Stimulated activated naive CD4-positive, alpha-beta T cell (primary cell): ENCODE results near the gene NFKBIE.

Experiments
- DNase-seq, 6 experiments: peaks; one replicate each; lab custom pipeline; 2025; lab: John Stamatoyannopoulos, UW

The NFKBIE gene

DNA sequence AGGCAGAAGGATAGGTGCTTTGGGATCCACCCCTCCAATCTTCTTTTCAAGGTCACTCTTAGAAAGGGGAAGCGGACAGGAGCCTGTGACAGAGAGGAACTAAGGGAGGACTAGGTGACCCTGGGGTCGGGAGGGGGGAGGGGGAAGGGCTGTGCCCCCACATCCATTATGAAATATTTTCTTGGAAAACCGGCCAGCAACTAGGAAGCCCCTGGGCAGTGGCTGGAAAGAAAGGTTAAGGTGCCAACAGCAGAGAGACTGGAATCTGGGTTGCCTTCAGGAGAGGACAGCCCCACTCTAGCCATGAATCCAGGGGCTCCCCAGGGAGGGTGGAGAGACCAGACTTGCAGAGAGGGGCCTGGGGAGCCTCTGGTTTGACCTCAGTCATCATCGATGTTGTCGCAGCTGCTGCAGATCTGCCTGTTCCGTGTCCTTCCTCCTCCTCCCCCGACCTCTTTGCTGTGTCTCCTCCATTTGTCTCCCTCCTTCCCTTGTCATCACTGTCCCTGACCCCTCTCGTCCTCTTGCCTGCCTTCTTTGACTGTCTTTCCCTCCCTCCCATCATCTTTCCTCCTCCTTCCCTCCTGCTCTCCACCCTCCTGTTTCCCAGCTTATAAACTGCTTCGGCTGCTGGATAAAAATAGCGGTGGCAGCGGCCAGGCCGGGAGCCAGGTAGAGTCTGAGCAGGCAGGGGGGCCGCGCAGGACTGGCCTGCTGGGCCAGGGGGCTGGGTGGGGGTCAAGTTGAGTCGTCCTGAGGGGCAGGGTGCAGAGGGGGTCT lies 38.8 kb downstream of the NFKBIE start:
- no peak for DNase-seq

DNA sequence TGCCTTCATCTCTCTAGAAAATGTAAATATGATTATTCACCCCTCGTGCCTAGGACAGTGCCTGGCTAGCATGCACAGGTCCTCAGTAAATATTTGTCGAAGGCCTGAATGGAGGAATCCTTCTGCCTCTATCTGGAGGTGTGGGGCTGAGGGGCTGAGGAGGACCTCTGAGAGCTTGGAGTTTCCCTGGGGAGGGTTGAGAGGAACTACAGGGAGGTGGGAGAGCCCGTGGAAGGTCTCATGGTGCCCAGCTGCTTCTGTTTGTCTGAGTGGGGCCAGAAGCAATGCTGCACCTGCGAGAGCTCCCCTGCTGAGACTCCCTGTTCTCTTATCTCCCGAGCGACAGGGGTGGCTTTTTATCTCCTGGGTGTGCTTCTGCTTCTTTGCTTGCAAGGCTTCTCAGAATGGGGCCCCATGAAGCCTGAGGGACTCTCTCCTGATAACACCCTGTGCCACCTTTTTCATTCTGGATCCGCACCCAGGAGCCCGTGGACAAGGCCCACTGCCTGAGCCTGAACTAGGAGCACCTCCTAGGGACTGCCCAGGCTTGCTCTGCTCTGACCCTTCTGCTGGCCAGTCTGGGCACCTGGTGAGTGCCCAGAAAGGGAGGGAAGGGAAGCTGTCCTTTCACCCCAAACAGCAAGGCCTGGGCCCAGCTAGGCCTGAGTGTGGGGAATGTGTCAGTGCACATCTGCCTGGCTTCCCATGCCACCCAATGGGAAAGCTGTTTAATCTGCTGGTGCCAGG lies 39.6 kb downstream of the NFKBIE start:
- no peak for DNase-seq

- no peak for DNase-seq
These were observed 40.4 kb downstream of the NFKBIE start for GRCh38 chr6:44224965-44225305.

- DNase-seq: peak in 2 of 6 experiments; percentile 17 to 52
These were observed 41.1 kb downstream of the NFKBIE start for GRCh38 chr6:44224029-44224964.

DNA sequence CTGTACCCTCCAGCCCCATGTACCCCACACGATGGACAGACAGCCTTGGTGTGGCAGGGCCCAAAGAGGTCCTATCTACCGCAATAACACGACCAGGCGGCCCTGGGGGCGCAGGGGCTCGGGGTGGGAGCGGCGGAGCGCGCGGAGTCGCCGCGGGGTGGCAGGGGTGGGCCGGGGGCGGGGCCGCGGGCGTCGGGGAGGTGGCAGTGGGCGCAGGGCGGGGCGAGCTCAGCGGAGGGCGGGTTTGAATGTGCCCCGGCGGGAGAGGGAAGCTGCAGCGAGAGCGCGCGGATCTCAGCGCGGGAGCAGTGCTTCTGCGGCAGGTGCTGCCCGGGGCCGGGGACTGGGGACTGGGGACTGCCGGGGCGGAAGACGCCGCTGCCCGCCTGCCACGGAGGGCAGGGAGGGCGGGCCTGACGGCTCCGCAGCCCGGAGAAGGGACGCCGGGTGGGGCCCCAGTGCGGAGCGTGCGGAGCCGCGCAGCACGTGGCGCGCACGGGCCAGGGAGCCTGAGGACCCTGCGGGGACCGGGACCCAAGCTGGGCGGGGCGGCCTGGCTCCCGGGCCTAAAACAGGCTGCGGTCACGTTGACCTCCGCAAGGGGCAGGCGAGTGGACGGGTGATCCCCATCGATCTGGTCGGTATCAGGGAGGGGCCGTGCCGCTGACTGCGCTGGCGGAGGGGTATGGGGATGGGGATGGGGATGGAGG lies 41.9 kb downstream of the NFKBIE start, which contains the start of gene SLC29A1:
SLC29A1 (plus strand) TSS at position 277 of the 710 bp plus-strand sequence. CDS start 3,719 bp downstream, outside the sequence.
- DNase-seq: peak; percentile 73 to 85 (median 80)

- peak in 2 of 6 experiments; percentile 21 to 30 for DNase-seq
These were observed 42.6 kb downstream of the NFKBIE start for GRCh38 chr6:44222486-44223318.

GRCh38 chr6:44221961-44222335 lies 43.4 kb downstream of the NFKBIE start:
- no peak for DNase-seq

DNA sequence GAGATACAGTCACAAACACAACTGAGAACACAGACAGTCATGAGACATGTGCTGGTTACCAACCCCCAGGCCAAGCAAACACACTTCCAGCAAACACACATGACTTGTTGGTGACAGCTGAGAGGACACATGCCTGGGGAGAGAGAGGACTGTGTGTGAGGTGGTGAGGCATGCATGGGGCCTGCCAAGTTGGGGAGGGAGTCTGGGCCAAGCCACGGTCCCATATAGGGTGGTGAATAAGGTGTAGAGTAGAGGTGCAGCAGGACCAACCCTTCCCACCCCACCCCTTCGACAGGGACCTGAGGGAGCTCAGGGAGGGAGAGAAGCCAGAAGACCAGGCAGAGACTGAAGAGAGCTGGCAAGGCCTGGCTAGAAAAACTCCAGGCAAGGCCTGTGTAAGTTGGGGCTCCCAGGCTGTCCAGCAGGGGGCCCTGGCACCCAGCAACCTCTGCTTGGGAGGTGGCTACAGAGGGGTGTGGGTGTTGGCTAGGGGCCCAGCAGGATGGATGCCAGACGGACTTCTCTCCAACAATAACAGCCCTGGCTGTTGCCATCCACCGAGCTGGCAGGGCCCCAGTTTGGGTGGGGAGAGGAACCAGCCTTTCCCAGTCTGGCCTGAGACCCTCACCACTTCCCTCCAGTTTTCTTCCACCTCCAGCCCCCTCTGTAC lies 43.9 kb downstream of the NFKBIE start:
- DNase-seq: peak; percentile 51 to 71 (median 64)

GRCh38 chr6:44220913-44221290 lies 44.4 kb downstream of the NFKBIE start:
- DNase-seq: no peak

GRCh38 chr6:44219815-44220784 lies 45.3 kb downstream of the NFKBIE start:
- no peak for DNase-seq

GRCh38 chr6:44219053-44219814 lies 46.1 kb downstream of the NFKBIE start:
- DNase-seq: peak in 1 of 6 experiments; percentile 24

- DNase-seq: no peak
These were observed 47.8 kb downstream of the NFKBIE start for GRCh38 chr6:44217332-44218143.

DNA sequence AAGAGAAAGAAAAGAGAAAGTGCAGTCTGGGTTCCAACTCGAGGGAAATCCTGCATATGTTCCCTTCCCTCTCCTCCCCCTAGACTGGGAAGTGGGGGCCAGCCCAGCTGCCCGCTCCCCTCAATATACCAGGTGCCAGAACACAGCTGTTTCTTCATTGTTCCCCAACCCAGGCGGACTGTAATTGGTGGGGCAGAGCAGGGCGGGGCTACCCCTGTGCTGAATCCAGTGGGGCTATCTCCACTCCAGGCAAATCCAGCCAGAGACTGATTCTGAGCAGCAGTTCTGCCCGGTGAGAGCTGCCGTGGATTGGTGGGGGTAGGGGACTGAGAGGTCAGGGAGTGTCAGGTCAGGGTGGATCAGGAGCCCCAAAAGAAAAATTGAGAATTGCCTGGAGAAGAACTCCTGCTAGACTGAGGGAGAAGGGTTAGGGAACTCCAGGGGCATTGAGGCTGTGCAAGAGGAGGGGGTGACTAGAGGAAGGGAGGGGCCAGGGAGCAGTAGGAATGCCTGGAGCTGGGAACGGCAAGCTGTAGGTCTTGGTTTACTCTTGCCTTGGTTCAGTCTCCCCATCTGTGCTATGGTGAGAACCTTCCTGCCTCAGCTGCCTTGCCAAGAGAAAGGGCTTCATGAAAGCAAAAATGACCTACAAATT lies 48.5 kb downstream of the NFKBIE start, which contains the start of gene MYMX:
MYMX (plus strand) TSS at position 250 of the 655 bp plus-strand sequence. CDS start 546 bp downstream, outside the sequence.
- no peak for DNase-seq

GRCh38 chr6:44214307-44214706 lies 51.0 kb downstream of the NFKBIE start:
- DNase-seq: no peak

GRCh38 chr6:44211284-44211683 lies 54.1 kb downstream of the NFKBIE start:
- no peak for DNase-seq
